Measurements from ENCODE around the gene IL13RA1. TPM values are rescaled to one million over a fixed set of nuclear protein-coding genes. Genes with fewer than 3 reads are reported as not detected.

Gene IL13RA1
- total RNA-seq, 1 experiment from 2014 or later: 28.2 TPM

DNA sequence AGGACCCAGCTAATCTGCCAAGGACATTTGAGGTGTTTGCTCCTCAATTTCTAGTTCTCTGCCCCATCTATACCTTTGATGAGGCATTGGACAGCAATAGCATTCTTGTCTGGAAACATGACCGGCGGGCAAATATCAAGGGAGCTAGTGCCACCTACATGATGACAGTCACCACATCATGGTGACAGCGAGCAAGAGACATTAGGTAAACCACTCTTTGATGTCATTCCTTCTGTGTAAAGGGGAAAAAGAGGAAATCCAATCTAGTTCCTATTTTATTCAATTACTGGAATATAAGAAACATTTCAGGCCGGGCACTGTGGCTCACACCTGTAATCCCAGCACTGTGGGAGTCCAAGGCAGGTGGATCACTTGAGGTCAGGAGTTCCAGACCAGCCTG lies 20.7 kb upstream of the IL13RA1 start:
- H3K9me2 ChIP-seq (ENCODE audit: insufficient read depth): no peaks in the 10 kb centered on the region
- intact Hi-C loops (cut with micrococcal nuclease): loop anchor here (10.0 kb wide), 1 partner anchor 72 kb away; no protein-coding TSS in a partner anchor
- no peak for TF ChIP-seq CEBPB (IDR thresholded peaks at IDR 0.05; ENCODE audit: low read depth)
- TF ChIP-seq, protein P1, sequence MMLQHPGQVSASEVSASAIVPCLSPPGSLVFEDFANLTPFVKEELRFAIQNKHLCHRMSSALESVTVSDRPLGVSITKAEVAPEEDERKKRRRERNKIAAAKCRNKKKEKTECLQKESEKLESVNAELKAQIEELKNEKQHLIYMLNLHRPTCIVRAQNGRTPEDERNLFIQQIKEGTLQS (IDR thresholded peaks at IDR 0.05): no peak
- no peak for TF ChIP-seq SRF (IDR thresholded peaks at IDR 0.05; ENCODE audit: low read depth)
- TF ChIP-seq YY1 (IDR thresholded peaks at IDR 0.05; ENCODE audit: extremely low read depth, insufficient replicate concordance, low read depth, low read length): no peak
- no peak for TF ChIP-seq CBX3 (IDR thresholded peaks at IDR 0.05; ENCODE audit: low read depth)
- TF ChIP-seq POLR2AphosphoS5 (IDR thresholded peaks at IDR 0.05; ENCODE audit: low read depth, low read length): no peak
- TF ChIP-seq RAD21 (IDR thresholded peaks at IDR 0.05; ENCODE audit: low read depth): no peak
- TF ChIP-seq JUND (IDR thresholded peaks at IDR 0.05): no peak
- no peak for TF ChIP-seq SP1 (IDR thresholded peaks at IDR 0.05; ENCODE audit: low read depth)
- TF ChIP-seq TCF7L2 (IDR thresholded peaks at IDR 0.05; ENCODE audit: borderline replicate concordance, extremely low read depth, insufficient read depth, insufficient read length): no peak
- no peak for TF ChIP-seq POLR2A (IDR thresholded peaks at IDR 0.05; ENCODE audit: borderline replicate concordance, extremely low read depth, insufficient read depth, insufficient read length)
- no peak for TF ChIP-seq ZNF274 (IDR thresholded peaks at IDR 0.05; ENCODE audit: low read depth, low read length)
- TF ChIP-seq, protein P2, sequence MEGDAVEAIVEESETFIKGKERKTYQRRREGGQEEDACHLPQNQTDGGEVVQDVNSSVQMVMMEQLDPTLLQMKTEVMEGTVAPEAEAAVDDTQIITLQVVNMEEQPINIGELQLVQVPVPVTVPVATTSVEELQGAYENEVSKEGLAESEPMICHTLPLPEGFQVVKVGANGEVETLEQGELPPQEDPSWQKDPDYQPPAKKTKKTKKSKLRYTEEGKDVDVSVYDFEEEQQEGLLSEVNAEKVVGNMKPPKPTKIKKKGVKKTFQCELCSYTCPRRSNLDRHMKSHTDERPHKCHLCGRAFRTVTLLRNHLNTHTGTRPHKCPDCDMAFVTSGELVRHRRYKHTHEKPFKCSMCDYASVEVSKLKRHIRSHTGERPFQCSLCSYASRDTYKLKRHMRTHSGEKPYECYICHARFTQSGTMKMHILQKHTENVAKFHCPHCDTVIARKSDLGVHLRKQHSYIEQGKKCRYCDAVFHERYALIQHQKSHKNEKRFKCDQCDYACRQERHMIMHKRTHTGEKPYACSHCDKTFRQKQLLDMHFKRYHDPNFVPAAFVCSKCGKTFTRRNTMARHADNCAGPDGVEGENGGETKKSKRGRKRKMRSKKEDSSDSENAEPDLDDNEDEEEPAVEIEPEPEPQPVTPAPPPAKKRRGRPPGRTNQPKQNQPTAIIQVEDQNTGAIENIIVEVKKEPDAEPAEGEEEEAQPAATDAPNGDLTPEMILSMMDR (IDR thresholded peaks at IDR 0.05 in 2 of 3, conservative IDR thresholded peaks at IDR 0.05 in 1 of 3; ENCODE audit: borderline replicate concordance in 1 of 3, insufficient read depth in 1 of 3, low read depth in 2 of 3, low read length in 2 of 3): no peak
- H3K4me2 ChIP-seq (ENCODE audit: low read length): no peak overlapping the region
- ATAC-seq: no peak
- no peaks in the 10 kb centered on the region for H3K27me3 ChIP-seq (ENCODE audit: insufficient read depth, low read length)
- H3K79me2 ChIP-seq (ENCODE audit: insufficient read depth, low read length): no peaks in the 10 kb centered on the region
- peaks cover 0 to 8% of the 10 kb centered on the region in 2 experiments; a peak in 2 of 4 replicates for H3K4me1 ChIP-seq (ENCODE audit: control insufficient read depth in 1 of 2, insufficient read depth in 2 of 2, low read length in 2 of 2)
- CTCF ChIA-PET: no interaction called here
- no peak overlapping the region for H3K4me3 ChIP-seq (replicated peaks in 1 of 2; ENCODE audit: low read depth in 1 of 2, low read length in 2 of 2)
- BruUV-seq (replicated peaks): no TSS peak
- no peaks in the 10 kb centered on the region for H3K9me3 ChIP-seq (ENCODE audit: control insufficient read depth in 1 of 2, insufficient read depth in 1 of 2, low read depth in 1 of 2, low read length in 2 of 2)
- no peak overlapping the region for H3K27ac ChIP-seq (ENCODE audit: low read depth, low read length)
- no peaks in the 10 kb centered on the region for H3K36me3 ChIP-seq (ENCODE audit: control insufficient read depth in 1 of 2, insufficient read depth in 2 of 2, low read length in 2 of 2)
- DNase-seq (ENCODE audit: low read depth, low spot score): no peak
- no peak overlapping the region for H2AFZ ChIP-seq (ENCODE audit: low read depth, low read length, poor library complexity, severe bottlenecking)
- no peak overlapping the region for H3K9ac ChIP-seq (ENCODE audit: low read length)
- RAD21 ChIA-PET (ENCODE audit: low non-redundant PET in 1 of 2, low total read pairs in 2 of 2, uncharacterized antibody in 2 of 2, unreplicated experiment in 2 of 2): no interaction called here
- H4K20me1 ChIP-seq (ENCODE audit: insufficient read depth): no peaks in the 10 kb centered on the region
- POLR2A ChIA-PET: no interaction called here
